Panc1 (cell line): ENCODE results near the gene PPP1R14B. TPM values are rescaled to one million over a fixed set of nuclear protein-coding genes. Genes with fewer than 3 reads are reported as not detected.
A peak's percentile ranks its signal among the peaks of the same experiment; 100 is the strongest.

Source experiments
- ATAC-seq: fragments of 200-7000 bp; cut with Tn5 transposase; 2 replicates; pipeline ENCODE4 v1.9.1; 2020; ENCODE audit warnings: mild to moderate bottlenecking, moderate library complexity
- BruUV-seq: library from RNA; stranded (reverse); fragments of 400-500 nt; replicated peaks from 2 replicates; lab custom pipeline; 2021; lab: Mats Ljungman, UMichigan
- CTCF ChIA-PET: fragments of 300-600 bp; sonication (Branson Sonifier 250); formaldehyde crosslinking; loops from one replicate; lab custom pipeline; 2022; ENCODE audit warnings: antibody characterized with exemption; lab: Charles Lee
- POLR2A ChIA-PET: fragments of 300-600 bp; sonication (Branson Sonifier 250); formaldehyde crosslinking; loops from one replicate; lab custom pipeline; 2022; ENCODE audit warnings: antibody characterized with exemption; lab: Charles Lee
- DNase-seq: peaks from one replicate; pipeline ENCODE4 v3.0.0-alpha.2; 2010; ENCODE audit warnings: low read depth, low spot score
- H3K27ac ChIP-seq: 2 replicates; pipeline ENCODE4 v1.5.1; 2011; ENCODE audit warnings: mild to moderate bottlenecking, low read length, inconsistent platforms
- H3K27me3 ChIP-seq: fragments of 200-500 bp; sonication (Bioruptor generic); 2 replicates; pipeline ENCODE4 v1.6.0; 2014; ENCODE audit warnings: low read length, inconsistent platforms; ENCODE audit not compliant: control insufficient read depth, insufficient read depth
- H3K36me3 ChIP-seq: fragments of 200-500 bp; sonication (Bioruptor generic); 2 replicates; pipeline ENCODE4 v1.5.1; 2014; ENCODE audit warnings: inconsistent platforms, mild to moderate bottlenecking, low read length, moderate library complexity; ENCODE audit not compliant: control insufficient read depth, insufficient read depth
- H3K4me1 ChIP-seq: 2 replicates; pipeline ENCODE4 v1.5.1; 2011; ENCODE audit warnings: inconsistent platforms, mild to moderate bottlenecking, low read length, moderate library complexity; ENCODE audit not compliant: control insufficient read depth, insufficient read depth
- H3K4me3 ChIP-seq, 2 experiments: 2 replicates each; pipeline ENCODE4 v1.5.1; 2011 to 2012; ENCODE audit warnings: low read depth in 2 of 2, low read length in 2 of 2, mild to moderate bottlenecking in 2 of 2, inconsistent platforms in 1 of 2, moderate library complexity in 1 of 2
- H3K9me3 ChIP-seq: fragments of 200-500 bp; sonication (Bioruptor generic); 2 replicates; pipeline ENCODE4 v1.5.1; 2014; ENCODE audit warnings: low read depth, mild to moderate bottlenecking, inconsistent platforms, low read length, moderate library complexity; ENCODE audit not compliant: control insufficient read depth, insufficient read depth
- POLR2AphosphoS5 ChIP-seq: IDR thresholded peaks from 2 replicates; pipeline ENCODE4 v1.6.1; 2012; ENCODE audit warnings: mild to moderate bottlenecking, low read depth, low read length, moderate library complexity
- SIN3A ChIP-seq: IDR thresholded peaks from 2 replicates; pipeline ENCODE4 v1.6.1; 2012; ENCODE audit warnings: low read depth, mild to moderate bottlenecking, low read length, moderate library complexity, borderline replicate concordance; ENCODE audit not compliant: insufficient read depth
- TCF7L2 ChIP-seq: IDR thresholded peaks from 2 replicates; pipeline ENCODE4 v1.6.1; 2011; ENCODE audit warnings: mild to moderate bottlenecking, low read depth, low read length, inconsistent platforms
- in situ Hi-C: cut with HindIII; loops from 2 replicates; pipeline ENCODE4 v1.10.0; 2016; ENCODE audit warnings: low sequenced_read_pairs, low pct_unique_long_range_greater_than_20kb
- intact Hi-C: fragments of 100-400 bp; cut with micrococcal nuclease; formaldehyde crosslinking; loops from one replicate; pipeline ENCODE4 v1.10.0; 2022; ENCODE audit not compliant: unreplicated experiment
- total RNA-seq: library from RNA; stranded (reverse); gene quantifications from one replicate; pipeline ENCODE4 v1.2.1, GENCODE V29; 2021; ENCODE audit not compliant: unreplicated experiment
- TF ChIP-seq, protein P1 (sequence below), 2 experiments: IDR thresholded peaks; 2 replicates each; pipeline ENCODE4 v1.6.1; 2011 to 2012; ENCODE audit warnings: low read depth in 2 of 2, control low read depth in 1 of 2, low read length in 1 of 2, mild to moderate bottlenecking in 1 of 2, moderate library complexity in 1 of 2; ENCODE audit not compliant: insufficient read depth in 1 of 2
- TF ChIP-seq, protein P2 (sequence below): fragments of 450-650 bp; IDR thresholded peaks from 2 replicates; pipeline ENCODE4 v1.5.1; 2017; ENCODE audit warnings: mild to moderate bottlenecking

PPP1R14B gene
- total RNA-seq, 1 experiment from 2014 or later = 261 TPM

- H3K4me1 ChIP-seq = peaks cover 31% of the 10 kb centered on the region
- DNase-seq (no peak), ATAC-seq (no peak)
- in situ Hi-C loops (no loop called here), intact Hi-C loops (no loop called here)
- TF ChIP-seq, protein P1, sequence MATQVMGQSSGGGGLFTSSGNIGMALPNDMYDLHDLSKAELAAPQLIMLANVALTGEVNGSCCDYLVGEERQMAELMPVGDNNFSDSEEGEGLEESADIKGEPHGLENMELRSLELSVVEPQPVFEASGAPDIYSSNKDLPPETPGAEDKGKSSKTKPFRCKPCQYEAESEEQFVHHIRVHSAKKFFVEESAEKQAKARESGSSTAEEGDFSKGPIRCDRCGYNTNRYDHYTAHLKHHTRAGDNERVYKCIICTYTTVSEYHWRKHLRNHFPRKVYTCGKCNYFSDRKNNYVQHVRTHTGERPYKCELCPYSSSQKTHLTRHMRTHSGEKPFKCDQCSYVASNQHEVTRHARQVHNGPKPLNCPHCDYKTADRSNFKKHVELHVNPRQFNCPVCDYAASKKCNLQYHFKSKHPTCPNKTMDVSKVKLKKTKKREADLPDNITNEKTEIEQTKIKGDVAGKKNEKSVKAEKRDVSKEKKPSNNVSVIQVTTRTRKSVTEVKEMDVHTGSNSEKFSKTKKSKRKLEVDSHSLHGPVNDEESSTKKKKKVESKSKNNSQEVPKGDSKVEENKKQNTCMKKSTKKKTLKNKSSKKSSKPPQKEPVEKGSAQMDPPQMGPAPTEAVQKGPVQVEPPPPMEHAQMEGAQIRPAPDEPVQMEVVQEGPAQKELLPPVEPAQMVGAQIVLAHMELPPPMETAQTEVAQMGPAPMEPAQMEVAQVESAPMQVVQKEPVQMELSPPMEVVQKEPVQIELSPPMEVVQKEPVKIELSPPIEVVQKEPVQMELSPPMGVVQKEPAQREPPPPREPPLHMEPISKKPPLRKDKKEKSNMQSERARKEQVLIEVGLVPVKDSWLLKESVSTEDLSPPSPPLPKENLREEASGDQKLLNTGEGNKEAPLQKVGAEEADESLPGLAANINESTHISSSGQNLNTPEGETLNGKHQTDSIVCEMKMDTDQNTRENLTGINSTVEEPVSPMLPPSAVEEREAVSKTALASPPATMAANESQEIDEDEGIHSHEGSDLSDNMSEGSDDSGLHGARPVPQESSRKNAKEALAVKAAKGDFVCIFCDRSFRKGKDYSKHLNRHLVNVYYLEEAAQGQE (IDR thresholded peaks at IDR 0.05; ENCODE audit: insufficient read depth in 1 of 2, low read depth in 2 of 2, low read length in 1 of 2) = no peak
- TF ChIP-seq, protein P2, sequence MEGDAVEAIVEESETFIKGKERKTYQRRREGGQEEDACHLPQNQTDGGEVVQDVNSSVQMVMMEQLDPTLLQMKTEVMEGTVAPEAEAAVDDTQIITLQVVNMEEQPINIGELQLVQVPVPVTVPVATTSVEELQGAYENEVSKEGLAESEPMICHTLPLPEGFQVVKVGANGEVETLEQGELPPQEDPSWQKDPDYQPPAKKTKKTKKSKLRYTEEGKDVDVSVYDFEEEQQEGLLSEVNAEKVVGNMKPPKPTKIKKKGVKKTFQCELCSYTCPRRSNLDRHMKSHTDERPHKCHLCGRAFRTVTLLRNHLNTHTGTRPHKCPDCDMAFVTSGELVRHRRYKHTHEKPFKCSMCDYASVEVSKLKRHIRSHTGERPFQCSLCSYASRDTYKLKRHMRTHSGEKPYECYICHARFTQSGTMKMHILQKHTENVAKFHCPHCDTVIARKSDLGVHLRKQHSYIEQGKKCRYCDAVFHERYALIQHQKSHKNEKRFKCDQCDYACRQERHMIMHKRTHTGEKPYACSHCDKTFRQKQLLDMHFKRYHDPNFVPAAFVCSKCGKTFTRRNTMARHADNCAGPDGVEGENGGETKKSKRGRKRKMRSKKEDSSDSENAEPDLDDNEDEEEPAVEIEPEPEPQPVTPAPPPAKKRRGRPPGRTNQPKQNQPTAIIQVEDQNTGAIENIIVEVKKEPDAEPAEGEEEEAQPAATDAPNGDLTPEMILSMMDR = no peak
- TF ChIP-seq SIN3A = no peak
- no peak for TF ChIP-seq TCF7L2
- TF ChIP-seq POLR2AphosphoS5 = no peak
- ChIA-PET CTCF (interaction anchor here (1.5 kb wide), 1 partner anchor 13 kb away, joined by 5 read pairs; no protein-coding TSS in a partner anchor), POLR2A (no interaction called here)
- H3K36me3 ChIP-seq = no peaks in the 10 kb centered on the region; the same call in 1 of the 2 replicates
- BruUV-seq = no TSS peak
- H3K27me3 ChIP-seq = no peaks in the 10 kb centered on the region; the same call in 1 of the 2 replicates
- no peak overlapping the region for H3K27ac ChIP-seq
- H3K9me3 ChIP-seq = no peaks in the 10 kb centered on the region
- no peak overlapping the region for H3K4me3 ChIP-seq
Observed at GRCh38 chr11:64287676-64288352, 41.1 kb upstream of the PPP1R14B start.

GRCh38 chr11:64286801-64287159 is 40.0 kb upstream of the PPP1R14B start:
- peak overlapping the region; percentile 82 for H3K27ac ChIP-seq
- BruUV-seq = no TSS peak
- CTCF ChIA-PET = no interaction called here
- peak overlapping the region; percentile 57 to 98; a peak in 3 of 4 replicates for H3K4me3 ChIP-seq
- in situ Hi-C loops = no loop called here
- H3K36me3 ChIP-seq = no peaks in the 10 kb centered on the region; the same call in 1 of the 2 replicates
- no peak for DNase-seq
- POLR2A ChIA-PET = interaction anchor here (0.7 kb wide), 1 partner anchor 31 kb away, joined by 5 read pairs; the partner anchor contains the start of gene PRDX5
- TF ChIP-seq, protein P1 (IDR thresholded peaks at IDR 0.05; ENCODE audit: insufficient read depth in 1 of 2, low read depth in 2 of 2, low read length in 1 of 2) = no peak
- peaks cover 31% of the 10 kb centered on the region for H3K4me1 ChIP-seq
- intact Hi-C loops = no loop called here
- ATAC-seq = no peak
- no peaks in the 10 kb centered on the region for H3K27me3 ChIP-seq
- no peaks in the 10 kb centered on the region for H3K9me3 ChIP-seq
